DOHH2 (cell line): ENCODE results near the gene MET.

Experiments used
- CTCF ChIP-seq: fragments of 200-600 bp; sonication (generic); IDR thresholded peaks from one replicate; pipeline ENCODE4 v1.5.1; 2014; ENCODE audit warnings: antibody characterized with exemption, mild to moderate bottlenecking, low read depth, low read length; ENCODE audit not compliant: poor library complexity, severe bottlenecking
- EZH2phosphoT487 ChIP-seq: fragments of 200-600 bp; sonication (generic); IDR thresholded peaks from 2 replicates; pipeline ENCODE4 v1.6.1; 2017; ENCODE audit warnings: borderline replicate concordance, mild to moderate bottlenecking, antibody characterized with exemption, low read length, moderate library complexity, mixed read lengths

DNA sequence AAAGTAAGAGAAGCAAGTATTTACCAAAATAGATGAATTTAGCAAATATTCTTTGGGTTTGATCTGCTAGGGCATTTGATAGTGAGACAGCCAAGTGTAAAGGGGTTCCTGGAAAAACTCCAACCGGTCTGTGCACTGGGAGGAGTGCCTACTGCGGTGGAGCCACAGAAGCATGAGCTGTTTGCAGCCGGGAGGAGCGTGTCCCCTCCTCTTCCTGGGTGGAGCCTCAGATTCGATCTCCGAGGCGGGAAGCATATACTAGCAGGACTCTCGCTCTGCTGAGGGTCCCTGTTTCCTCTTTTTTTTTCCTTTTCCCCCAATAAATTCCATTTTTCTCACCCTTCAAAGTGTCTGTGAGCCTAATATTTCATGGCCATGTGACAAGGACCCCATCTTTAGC lies 45.1 kb upstream of the MET start:
- TF ChIP-seq CTCF: no peak
- TF ChIP-seq EZH2phosphoT487: no peak
